K562 (cell line): ENCODE data around the gene PYGO2. TPM values are rescaled to one million over a fixed set of nuclear protein-coding genes. Genes with fewer than 3 reads are reported as not detected.
A peak's percentile ranks its signal among the peaks of the same experiment; 100 is the strongest.

Experiments
- ATF3 ChIP-seq, 2 experiments: fragments of 450-650 bp in 1 of 2; sonication (generic) in 1 of 2; formaldehyde crosslinking in 1 of 2; IDR thresholded peaks in 1 of 2; conservative IDR thresholded peaks in 1 of 2; 2 replicates each; pipeline versions ENCODE4 v1.6.1 to v1.8.1; 2016 to 2023; ENCODE audit warnings: mild to moderate bottlenecking in 2 of 2, moderate library complexity in 2 of 2, inconsistent platforms in 1 of 2, missing genetic modification reagents in 1 of 2
- CTBP1 ChIP-seq: fragments of 450-650 bp; IDR thresholded peaks from 2 replicates; pipeline ENCODE4 v1.6.1; 2016; ENCODE audit warnings: borderline replicate concordance
- DEAF1 ChIP-seq: fragments of 450-650 bp; formaldehyde crosslinking; IDR thresholded peaks from 2 replicates; pipeline ENCODE4 v1.4.0; 2020; ENCODE audit warnings: mild to moderate bottlenecking, moderate library complexity
- DIDO1 ChIP-seq: fragments of 450-650 bp; IDR thresholded peaks from 2 replicates; pipeline ENCODE4 v1.6.1; 2016; ENCODE audit warnings: low read depth, missing biosample characterization, missing genetic modification characterization
- ETV5 ChIP-seq: sonication (generic); formaldehyde crosslinking; IDR thresholded peaks from 2 replicates; pipeline ENCODE4 v1.4.0; 2020; ENCODE audit warnings: low read depth, mild to moderate bottlenecking, missing genetic modification reagents
- FOXK1 ChIP-seq: sonication (generic); formaldehyde crosslinking; IDR thresholded peaks from 2 replicates; pipeline ENCODE4 v1.8.0; 2022; ENCODE audit warnings: missing genetic modification reagents, mild to moderate bottlenecking, borderline replicate concordance
- MCM2 ChIP-seq: fragments of 450-650 bp; IDR thresholded peaks from 2 replicates; pipeline ENCODE4 v1.6.1; 2017; ENCODE audit warnings: low read depth, mild to moderate bottlenecking
- ZBTB40 ChIP-seq, 2 experiments: fragments of 450-650 bp in 1 of 2; sonication (generic) in 1 of 2; formaldehyde crosslinking in 1 of 2; IDR thresholded peaks; 2 replicates each; pipeline versions ENCODE4 v1.7.1 to v1.9.0; 2016 to 2022; ENCODE audit warnings: inconsistent platforms in 1 of 2, mild to moderate bottlenecking in 1 of 2, missing genetic modification reagents in 1 of 2
- ZZZ3 ChIP-seq: fragments of 450-650 bp; IDR thresholded peaks from 2 replicates; pipeline ENCODE4 v1.6.1; 2016; ENCODE audit warnings: antibody characterized with exemption, mild to moderate bottlenecking, moderate library complexity
- polyA plus RNA-seq, 8 experiments: library from polyadenylated mRNA; depleted of rRNA in 4 of 8; stranded (reverse) in 5 of 8; unstranded in 3 of 8; fragments of >200 nt; fragmentation: Nextera tagmentation in 2 of 8; fragmentation: Illumina TruSeq in 1 of 8; extraction: Ambion mirVana in 2 of 8; extraction: Trizol in 1 of 8; gene quantifications; 2 replicates each; pipeline versions ENCODE4 v1.2.1 to v1.2.3, GENCODE V29; 2011 to 2014; ENCODE audit warnings: inconsistent platforms in 1 of 8, missing spikeins in 1 of 8
- total RNA-seq, 7 experiments: library from RNA; depleted of rRNA in 6 of 7; stranded (reverse); fragments of >200 nt in 6 of 7; fragmentation: Illumina TruSeq in 2 of 7; extraction: Trizol in 2 of 7; gene quantifications; 2 replicates each; pipeline versions ENCODE4 v1.2.1 to v1.2.3, GENCODE V29; 2011 to 2021; ENCODE audit warnings: low replicate concordance in 1 of 7
- TF ChIP-seq, protein P1 (sequence below): sonication (generic); formaldehyde crosslinking; IDR thresholded peaks from 2 replicates; pipeline ENCODE4 v1.8.1; 2022; ENCODE audit warnings: missing genetic modification reagents
- TF ChIP-seq, protein P2 (sequence below): fragments of 450-650 bp; IDR thresholded peaks from 2 replicates; pipeline ENCODE4 v1.6.1; 2017; ENCODE audit warnings: antibody characterized with exemption

Gene PYGO2
- total and polyA plus RNA-seq, 9 of the 15 experiments (the other 6 are each of a cell fraction or from before 2014, with no cell fraction given), result 8.3 to 36.2 (median 18.2) TPM

DNA sequence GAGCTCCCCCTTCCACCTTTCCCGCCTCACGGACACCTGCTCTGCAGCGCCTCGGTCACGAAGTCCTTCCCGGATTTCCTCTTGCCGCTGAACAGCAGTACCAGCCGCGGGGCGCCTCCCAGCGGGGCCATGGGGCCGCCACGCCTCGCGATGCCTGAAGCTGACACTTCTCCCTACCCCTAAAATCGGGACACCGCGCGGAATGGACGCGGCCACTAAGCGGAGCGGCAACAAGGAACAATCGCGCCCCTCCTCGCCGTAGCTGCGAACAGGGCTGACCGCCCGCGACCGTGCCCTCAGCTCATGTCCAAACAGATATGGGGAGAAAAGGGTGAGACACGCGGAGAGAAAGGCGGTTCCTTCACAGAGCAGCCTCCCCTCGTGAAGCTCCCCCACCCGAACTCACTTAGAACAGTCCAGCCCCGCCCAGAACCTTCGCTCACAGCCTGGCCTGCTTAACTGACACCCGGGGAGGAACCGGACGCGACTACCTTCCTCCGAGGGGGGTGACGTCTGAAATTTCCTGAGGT, 25.0 kb downstream of the PYGO2 start, which contains the start of gene PMVK (continued):
- TF ChIP-seq, protein P1, sequence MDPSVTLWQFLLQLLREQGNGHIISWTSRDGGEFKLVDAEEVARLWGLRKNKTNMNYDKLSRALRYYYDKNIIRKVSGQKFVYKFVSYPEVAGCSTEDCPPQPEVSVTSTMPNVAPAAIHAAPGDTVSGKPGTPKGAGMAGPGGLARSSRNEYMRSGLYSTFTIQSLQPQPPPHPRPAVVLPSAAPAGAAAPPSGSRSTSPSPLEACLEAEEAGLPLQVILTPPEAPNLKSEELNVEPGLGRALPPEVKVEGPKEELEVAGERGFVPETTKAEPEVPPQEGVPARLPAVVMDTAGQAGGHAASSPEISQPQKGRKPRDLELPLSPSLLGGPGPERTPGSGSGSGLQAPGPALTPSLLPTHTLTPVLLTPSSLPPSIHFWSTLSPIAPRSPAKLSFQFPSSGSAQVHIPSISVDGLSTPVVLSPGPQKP (CRISPR knock-in tag), result no peak
- TF ChIP-seq MCM2 (no peak), ATF3 (IDR thresholded peaks at IDR 0.05) (no peak), ATF3 (CRISPR knock-in tag; conservative IDR thresholded peaks at IDR 0.05) (peak; percentile 48; the same call in 1 of the 2 replicates), ETV5 (CRISPR knock-in tag) (peak; percentile 96), FOXK1 (peak; percentile 90; the same call in 1 of the 2 replicates), DEAF1 (CRISPR knock-in tag) (0 out of 2 replicates have a peak, but pooled peaks have one; percentile 3), ZZZ3 (peak; percentile 75; the same call in 1 of the 2 replicates), CTBP1 (peak; percentile 92), ZBTB40 (IDR thresholded peaks at IDR 0.05) (peak; percentile 75; the same call in 1 of the 2 replicates), ZBTB40 (CRISPR knock-in tag; IDR thresholded peaks at IDR 0.05) (no peak), DIDO1 (0 out of 2 replicates have a peak, but pooled peaks have one; percentile 39)
- TF ChIP-seq, protein P2, sequence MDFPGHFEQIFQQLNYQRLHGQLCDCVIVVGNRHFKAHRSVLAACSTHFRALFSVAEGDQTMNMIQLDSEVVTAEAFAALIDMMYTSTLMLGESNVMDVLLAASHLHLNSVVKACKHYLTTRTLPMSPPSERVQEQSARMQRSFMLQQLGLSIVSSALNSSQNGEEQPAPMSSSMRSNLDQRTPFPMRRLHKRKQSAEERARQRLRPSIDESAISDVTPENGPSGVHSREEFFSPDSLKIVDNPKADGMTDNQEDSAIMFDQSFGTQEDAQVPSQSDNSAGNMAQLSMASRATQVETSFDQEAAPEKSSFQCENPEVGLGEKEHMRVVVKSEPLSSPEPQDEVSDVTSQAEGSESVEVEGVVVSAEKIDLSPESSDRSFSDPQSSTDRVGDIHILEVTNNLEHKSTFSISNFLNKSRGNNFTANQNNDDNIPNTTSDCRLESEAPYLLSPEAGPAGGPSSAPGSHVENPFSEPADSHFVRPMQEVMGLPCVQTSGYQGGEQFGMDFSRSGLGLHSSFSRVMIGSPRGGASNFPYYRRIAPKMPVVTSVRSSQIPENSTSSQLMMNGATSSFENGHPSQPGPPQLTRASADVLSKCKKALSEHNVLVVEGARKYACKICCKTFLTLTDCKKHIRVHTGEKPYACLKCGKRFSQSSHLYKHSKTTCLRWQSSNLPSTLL, result no peak
